GM12891 (cell line): ENCODE results near the gene PRELID3B.

ENCODE experiments used
- POLR2A ChIP-seq: IDR thresholded peaks from 2 replicates; pipeline ENCODE4 v1.6.1; 2011; ENCODE audit warnings: low read depth, low read length, control low read depth
- POLR2AphosphoS5 ChIP-seq: IDR thresholded peaks from 2 replicates; pipeline ENCODE4 v1.6.1; 2011; ENCODE audit warnings: low read depth, low read length, control low read depth
- POU2F2 ChIP-seq: IDR thresholded peaks from 2 replicates; pipeline ENCODE4 v1.6.1; 2011; ENCODE audit warnings: low read depth, mild to moderate bottlenecking, control low read depth, low read length, moderate library complexity
- TAF1 ChIP-seq: IDR thresholded peaks from 2 replicates; pipeline ENCODE4 v1.6.1; 2011; ENCODE audit warnings: low read depth, low read length, control low read depth

DNA sequence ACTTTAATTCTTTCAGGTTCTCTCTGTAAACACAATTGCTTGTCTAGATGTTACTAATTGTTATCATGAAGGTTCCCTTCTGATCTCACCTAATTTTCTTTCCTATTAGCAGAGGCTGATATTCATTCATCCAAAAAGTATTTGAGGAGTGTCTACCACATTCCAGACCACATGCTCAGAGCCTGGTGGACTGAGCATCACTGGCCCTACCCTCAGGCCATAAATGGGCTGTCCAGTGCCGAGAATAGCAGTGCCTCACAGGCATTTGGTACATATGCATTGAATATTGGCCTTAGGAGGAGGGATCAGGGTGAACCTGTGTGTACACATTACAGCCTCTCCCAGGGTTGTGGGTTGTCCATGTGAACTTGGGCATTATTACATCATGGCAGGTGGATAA, 40.4 kb upstream of the PRELID3B start:
- no peak for TF ChIP-seq POLR2AphosphoS5
- TF ChIP-seq POLR2A: no peak
- TF ChIP-seq POU2F2: no peak
- TF ChIP-seq TAF1: no peak
